ENCODE measurements around the gene MET. TPM values are rescaled to one million over a fixed set of nuclear protein-coding genes. Genes with fewer than 3 reads are reported as not detected.

The MET gene
- polyA plus RNA-seq, 12 donors, result 11.1 to 20.1 (median 15.9) TPM; not detected in 1

DNA sequence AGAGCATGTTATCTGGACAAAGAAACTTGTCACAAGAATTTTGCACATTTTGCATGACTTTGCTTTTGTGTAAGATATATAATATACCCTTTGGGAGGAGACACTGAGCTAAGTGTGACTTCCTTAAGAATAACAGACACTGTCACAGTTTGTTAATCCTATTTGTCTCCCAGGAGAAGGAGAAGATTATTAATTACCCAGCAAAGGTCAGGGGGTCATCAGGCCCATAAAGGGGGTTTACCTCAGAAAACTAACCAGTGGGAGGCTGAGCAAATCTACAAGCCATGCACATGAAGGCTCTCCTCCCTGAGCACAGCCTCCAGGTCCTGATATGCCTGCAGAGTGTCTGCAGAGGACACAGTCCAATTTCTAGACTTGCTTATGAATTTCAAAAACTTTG is 10.1 kb upstream of the MET start:
- DNase-seq, result no peak

DNA sequence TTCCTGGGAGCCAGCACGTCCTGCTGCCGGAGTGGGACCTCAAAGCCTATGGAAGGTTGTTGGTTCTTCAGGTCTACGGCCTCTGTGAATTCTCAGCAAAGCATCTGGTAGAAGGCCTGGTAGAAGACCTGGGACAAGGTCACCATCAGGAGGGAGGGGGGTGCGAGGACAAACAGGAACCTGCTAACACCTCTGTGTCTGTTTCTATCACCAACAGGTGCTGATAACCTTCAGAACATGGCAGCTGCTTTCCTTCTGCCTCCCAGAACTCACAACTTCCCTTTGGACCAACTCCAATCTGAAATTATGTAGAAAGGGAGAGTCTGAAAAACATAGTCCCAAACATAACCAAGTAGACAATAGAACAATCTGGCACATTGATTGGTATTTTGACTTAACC is 8.3 kb upstream of the MET start:
- no peak for DNase-seq

DNA sequence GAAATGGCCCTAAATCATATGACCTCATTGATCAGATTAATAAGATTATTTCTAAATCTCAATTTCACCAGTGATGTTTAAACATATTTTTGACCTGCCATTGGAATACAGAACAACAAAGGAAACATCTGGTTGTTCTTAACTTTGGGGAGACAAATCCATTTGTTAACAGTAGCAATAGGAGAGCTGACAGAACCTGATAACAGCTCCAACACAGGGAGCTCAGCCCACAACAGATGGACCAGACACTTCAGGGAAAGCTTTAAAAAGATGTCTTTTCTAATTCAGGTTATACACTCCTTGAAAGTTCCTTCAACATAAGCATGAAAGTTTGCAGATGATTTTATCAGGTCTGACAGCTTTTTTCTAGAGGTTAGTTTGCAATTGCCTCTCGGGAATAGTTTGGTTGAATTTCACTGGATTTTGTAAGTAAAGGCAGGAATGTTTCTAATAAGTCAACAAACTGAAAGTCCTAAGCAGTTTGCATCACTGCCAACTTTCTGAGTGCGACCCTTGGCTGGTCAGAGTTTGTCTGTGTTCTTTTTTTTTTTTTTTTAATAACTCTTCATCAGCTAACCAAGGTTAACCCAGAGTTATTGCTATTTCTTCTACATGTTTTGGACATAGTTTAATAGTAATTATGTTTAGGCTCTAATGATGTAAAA is 6.5 kb upstream of the MET start:
- DNase-seq, result peak; percentile 25

DNA sequence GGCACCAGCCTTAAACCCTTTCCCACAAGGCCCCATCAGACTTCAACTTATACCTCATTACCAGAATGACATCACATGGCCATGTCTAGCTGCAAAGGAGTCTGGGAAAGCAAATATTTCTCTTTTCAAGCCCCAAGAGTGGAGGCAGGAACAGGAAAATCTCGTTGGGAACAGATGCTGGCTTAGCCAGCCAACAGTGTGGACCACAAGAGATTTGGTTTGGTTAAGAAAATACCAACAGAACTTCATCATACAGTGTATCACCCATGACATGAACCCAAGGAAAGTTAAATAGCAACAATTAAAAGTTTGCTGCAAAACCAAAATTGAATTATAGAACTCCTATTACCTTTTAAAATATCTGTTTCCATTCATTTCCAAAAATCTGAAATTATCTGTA is 2.2 kb upstream of the MET start:
- no peak for DNase-seq

DNA sequence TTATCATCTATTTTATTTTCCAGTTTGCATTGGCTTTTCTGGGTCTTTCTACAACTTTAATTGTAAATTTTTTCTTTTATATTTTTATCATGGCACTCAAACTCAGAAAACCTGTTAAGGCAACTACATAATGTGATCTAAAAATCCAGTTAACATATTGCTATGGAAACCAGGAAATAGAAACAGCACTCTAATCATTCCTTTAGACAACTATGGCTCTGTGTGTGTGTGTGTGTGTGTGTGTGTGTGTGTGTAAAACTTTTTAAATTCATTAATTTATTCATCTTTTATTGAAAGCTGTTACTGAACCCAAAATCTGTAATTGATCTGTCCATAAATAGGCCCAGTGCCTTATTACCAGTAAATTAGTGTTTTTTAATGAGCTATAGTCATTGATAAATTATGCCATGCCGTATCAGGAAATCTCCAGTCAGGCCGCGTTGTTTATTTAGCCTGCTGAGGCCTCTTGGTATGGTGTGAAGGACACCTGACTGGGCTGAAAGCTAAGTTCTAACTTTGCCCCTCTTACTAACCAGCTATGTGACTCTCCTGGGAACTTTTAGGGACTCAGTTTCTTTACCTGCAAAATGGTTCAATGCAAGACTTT is 1.5 kb upstream of the MET start:
- no peak for DNase-seq

DNA sequence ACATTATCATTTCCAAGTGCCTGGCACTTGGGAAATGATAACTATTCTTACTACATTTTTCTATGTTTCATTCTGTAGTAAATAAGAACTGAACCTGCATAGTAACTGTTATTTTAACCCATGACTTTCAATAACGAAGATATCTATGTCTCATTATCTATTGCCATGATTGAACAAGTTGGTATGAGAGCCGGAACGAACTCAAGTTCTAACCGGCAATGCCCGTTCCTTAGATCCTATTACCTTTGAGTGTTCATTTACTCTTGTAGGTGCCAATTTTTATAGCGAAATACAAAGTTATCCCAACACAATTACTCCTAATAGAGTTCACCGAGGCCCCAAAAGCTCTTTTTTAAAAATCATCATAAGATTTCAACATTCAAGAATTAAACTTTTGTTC is 885 bp upstream of the MET start:
- DNase-seq, result no peak

DNA sequence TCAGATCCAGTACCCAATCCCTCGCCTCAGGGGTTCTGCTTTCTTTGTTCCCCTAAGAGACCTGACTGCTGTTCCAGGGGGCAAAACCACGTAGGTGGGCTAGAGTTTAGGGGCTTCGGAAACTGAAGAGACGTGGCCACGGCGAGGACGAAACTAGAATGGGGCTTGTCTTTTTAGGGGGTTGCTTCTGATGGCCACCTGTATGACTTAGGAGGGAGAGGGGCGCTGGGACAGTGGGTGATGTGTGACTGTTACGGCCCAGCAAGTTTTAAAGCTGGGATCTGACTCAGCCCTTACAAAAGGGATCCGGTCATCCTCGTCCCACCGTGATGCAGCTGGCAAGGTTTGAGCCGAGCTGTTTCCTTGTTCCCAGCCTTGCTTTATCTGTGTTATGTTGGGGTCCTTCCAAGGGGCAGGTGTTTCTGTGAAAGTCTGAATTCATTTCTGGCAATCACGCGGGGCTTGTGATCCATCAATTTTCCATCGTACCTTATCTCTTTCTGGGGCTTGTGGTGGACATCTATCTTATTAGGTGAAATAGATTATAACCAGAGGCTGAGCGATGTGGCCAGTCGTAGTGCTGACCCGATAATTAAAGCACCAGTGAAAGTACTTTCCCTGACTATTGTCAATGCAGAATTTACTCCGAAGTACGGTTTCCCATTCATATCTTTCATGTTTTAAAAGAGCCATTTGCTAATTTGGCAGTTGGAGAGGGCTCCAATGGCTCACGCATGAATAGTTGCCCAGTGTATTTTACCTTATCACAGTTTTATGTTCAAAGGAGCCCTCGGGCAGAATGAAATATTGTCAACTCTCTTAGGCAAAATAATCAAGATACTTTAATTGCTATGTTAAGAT is 830 bp downstream of the MET start:
- peak; percentile 34 for DNase-seq

DNA sequence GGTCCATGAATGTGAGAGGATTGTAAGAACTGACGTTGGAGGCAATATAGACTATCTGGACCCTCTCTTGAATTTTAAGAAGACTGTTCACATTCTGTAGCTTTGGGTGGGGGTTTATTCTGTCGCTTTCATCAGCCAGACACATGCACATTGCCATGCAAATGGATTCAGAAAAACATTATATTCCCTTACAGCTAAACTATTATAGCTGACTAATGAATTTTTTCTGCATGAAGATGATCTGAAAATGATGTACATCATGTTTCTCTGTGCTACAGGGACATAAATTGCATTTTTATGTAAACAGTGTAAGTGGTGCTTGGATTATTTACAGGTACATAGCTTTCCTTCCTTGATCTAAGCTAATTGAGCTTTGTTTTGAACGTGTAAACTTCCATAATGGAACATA is 1.5 kb downstream of the MET start:
- DNase-seq, result no peak

DNA sequence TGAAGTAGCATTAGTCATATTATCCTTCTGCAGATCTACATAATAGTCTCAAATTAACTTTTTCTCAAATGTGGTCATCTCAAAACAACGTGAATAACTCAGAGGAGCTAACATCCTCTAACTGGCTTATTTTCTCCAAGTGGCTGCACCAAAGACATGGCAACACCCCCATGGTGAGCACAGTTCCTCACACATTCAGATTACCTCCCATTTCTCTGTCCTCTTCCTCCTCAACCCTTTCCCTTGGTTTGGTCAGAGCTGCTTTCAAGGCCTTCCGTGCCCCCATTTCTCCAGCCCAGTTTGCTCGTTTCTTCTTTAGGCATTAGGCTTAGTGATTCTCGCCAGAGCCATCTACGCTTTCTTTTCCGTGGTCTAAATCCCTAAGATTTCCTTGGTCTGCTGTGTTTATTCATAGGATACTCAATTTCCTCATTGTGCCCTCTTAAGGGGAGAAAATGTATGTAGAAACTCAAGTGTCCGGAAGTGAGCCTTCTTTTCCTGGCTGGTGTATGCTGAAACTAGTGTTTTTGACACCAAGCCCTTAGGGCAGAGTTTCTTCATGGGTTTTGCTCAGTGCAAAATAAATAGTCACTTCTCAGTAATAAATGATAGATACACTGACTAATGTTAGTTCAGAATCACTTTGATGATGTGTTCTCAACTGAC is 2.6 kb downstream of the MET start:
- no peak for DNase-seq

DNA sequence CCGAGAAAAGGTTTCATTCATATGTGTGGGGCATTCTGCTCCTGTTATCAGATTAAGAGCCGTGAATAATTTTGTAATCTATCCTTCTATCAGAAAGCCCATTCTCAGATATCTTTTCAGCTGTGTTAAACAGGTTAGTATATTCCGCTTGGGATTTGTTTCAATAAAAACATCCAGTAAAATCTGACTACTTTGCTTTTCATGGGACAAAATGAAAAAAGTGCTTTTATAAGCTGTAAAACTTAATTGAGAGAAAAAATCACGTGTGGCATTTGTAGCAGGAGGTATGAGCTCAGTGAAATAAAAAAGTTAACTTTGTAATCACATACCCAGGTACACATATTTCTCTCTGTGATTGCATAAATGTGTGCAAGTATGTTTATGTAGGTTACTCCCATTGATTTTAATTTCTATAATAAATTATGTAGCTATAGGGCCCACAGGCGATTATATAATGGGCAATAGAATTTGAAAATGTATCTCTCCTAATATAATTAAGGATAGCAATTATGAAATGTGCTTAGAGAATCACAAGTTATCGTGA is 3.9 kb downstream of the MET start:
- no peak for DNase-seq

DNA sequence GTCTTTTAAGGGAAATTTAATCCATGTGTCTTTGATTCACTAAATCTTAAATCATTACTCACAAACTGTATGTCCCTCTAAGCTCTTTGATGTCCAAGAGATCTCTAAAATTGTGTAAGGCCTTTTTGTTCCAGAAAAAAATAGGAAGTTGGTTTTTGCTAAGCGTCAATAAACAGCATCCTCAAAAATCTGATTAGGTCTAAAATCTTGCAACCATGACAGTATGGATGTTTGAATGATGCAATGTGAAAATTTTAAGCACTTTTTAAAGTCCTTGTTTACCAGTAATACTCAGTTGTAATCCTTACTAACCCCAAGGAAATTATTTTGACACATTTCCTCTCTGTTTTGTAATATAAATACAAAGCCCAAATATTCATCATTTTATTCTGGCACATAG is 6.8 kb downstream of the MET start:
- no peak for DNase-seq

DNA sequence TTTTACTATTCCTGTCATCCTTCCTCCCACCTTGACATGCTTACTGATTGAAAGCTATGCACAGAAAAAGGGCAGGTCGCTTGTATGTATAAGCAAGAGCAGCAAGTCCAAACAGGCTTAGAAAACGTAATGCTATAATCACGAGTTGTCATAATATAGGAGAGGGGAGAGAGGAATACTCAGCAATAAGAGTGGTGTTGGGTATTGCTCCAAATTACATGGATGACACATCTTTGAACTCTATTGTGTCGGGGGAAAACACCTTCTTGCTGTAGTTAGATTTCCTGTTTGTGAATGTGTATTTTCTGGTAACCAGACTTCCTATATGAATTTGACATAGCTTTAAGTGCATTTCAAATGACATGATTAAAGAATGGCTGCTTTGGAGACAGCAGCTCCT is 7.5 kb downstream of the MET start:
- no peak for DNase-seq

DNA sequence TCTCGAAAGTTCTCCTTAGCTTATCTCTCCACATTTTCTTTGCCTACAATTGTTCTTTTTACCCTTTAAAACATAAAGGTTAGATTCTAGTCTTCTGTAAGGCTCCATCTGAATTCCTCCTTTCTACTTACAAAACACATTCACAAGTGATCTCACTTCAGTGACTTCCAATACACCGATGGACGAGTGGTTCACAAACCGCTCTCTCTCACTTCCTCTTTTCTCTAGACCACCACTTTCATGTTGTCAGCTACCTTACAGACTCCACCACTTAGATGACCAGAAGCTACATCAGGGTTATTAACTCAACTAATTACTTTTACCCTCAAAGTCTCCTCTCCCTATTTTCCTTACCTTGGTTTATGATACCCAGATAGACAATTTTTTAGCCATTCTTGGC is 11.8 kb downstream of the MET start:
- no peak for DNase-seq

DNA sequence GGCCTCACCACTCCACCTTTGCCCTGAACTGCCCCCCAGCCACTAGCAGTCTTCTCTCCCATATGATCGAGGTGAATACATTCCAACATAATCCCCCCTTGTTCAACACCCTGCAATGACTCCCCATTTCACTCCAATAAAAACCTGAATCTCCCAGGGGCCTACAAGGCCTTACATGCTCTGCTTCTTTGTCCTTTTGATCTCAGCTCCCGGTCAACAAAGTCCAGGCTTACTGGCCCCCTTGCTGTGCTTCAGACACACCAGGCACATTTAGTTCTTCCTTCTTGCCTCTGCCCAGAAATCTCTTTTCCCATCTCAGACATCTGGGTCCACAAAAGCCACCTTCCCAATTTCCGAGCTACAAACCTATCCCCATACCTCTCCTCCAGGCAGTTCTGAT is 14.0 kb downstream of the MET start:
- DNase-seq, result no peak

DNA sequence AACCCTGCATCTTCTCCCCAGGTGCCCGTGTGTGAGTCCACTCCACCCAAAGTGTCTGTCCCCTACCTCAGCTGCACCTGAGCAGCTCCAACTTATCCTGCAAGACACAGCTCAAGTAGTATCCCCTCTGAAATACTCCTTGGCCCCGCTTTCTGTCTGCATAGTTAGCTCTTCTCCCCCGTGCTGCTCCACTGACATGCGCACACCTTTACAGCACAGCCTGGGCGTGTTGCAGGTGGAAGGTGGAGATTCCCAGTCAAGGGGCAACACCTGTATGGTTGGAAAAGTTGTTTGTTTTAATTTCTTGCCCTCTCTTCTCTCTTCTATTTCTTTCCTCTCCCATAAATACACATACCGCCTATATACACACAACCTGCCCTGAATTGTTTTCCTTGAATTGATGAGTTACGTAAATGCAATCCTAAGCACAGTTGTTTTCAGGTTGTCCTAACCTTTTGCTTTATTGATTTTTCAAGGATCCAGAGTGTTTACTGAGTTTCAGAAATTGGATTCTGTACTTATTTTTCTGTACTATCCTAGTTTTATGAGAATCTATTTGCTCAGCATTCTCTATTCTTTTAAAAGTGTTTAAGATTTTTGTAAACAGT is 14.9 kb downstream of the MET start:
- no peak for DNase-seq

DNA sequence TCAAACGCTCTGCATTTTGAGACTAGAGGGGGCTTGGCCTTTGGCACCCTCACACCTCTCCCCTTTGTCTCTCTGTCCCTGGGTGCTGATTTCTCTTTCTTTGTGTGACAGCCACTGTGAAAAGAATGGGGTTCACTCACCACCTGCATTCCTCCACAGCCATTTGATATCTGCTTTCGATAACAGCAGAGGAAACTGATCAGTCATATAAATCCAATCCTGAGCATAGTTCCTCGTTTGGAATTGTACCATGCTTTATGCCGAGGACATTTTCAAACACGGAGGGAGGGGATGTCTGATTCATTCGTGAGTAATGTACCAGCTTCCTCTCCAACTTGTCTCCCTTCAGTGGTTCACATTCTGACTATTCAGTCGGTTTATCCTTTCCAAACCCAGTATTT is 15.8 kb downstream of the MET start:
- no peak for DNase-seq

DNA sequence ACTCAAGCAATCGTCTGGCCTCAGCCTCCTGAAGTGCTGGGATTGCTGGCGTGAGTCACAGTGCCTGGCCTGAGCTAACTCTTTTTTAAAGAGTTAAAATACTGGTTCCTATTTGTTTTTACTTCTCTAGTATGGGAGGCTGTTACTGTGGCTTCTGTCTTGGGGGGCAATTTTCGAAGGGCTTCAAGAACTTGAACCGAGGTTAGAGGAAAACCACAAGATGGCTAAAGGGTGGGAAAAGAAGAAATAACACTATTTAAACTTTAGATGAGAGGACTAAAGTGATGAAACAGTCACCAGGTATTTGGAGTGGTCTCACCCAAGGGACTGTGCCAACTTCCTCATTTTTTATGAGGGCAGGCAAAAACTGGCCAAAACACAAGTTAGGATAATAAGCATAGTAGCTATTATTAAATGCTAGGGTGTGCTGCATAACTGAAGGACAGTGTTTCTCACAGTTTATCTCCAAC is 17.8 kb downstream of the MET start:
- DNase-seq, result no peak

DNA sequence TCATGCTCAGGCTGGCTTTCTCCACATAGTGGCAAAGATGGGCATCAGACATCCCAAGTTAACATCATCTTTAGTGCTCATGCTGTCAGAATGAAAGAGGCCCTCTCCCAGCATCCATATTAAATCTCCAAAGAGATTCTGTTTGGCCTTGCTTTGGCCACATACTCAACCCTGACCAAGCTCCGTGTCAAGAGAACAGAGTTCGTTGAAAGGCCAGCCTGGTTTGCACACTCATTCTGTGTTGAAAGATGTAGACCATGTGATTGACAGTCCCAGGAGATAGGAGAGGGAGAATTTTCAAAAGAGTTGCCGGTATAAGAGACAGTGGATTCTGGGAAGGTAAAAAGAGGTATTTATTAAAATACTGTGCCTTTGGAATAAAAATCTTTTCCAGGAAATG is 19.7 kb downstream of the MET start:
- no peak for DNase-seq

DNA sequence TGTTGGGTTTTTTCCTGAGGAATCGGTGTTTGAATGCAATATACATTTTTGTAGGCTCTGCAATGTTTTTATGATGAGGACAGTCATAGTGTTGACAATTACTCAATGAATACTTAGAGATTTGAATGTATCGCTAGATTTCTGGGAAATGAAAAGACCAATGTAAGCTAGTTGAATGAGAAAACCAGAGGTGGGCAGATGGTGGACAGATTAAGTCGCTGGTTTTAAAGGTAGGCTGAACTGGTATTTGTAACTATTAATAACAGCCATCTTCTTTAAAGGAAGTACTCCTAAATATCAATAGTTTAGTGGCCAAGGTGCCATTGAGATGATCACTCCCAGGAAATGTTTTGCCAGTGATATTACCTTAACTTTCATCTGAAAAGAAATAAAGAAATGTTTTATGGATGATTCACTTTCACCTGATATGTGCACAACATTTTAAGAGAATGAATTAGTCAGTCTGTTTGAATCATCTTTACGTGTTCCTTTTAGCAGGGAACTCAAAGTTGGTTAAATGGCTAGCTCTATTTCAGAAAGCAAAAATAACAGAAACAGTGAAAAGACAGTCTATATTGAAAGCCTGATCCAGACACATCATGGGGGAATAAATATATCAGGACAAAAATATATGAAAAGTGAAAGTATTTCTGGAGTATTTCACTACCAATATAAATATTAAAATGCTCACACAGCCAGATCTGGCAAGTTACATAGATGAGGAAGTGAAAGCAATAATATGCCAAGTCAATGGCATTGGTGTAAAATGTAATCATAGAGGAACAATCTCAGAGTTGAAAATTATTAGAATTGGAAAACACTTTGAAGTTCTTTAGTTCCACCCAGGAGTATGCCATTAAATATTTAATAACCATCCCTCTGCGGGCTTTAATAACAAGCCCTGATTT is 20.7 kb downstream of the MET start:
- no peak for DNase-seq

DNA sequence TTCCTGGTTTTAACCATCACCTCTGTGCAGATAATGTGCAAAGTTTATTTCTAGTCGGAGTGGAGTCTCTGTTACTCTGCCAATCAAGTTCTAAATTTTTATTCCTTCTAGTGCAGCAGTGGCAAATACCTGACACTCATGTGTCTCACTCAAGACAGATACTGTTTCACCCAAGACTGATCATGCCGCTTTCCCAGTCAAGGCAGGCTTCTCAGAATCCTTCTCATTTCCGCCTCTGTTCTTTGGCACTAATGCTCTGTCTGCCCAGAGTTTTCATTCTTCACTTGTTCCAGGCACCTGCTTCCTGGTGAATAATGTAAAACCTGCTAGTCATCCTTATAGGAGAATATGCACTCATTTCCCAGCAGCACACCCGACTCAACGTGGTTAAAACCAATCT is 24.7 kb downstream of the MET start:
- no peak for DNase-seq

DNA sequence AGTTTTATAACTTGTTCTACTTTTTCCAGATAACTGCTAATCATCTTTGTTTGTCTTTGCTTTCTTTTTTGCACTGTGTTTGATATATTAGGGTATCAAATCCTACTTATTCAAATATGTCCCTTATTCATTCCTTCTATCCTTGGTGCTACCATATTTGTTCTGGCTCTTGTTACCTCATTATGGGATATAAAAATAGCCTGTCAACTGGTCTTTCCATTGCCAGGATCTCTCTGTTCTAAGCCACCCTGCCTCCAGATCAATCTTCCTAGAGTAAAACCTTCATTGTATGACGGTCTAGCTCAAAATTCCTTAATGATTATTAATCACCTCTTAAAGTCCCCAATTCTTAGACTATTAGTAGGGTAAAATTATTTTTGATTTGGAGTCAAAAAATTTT is 25.2 kb downstream of the MET start:
- DNase-seq, result no peak

Measured in muscle of arm (tissue), 12 donors.